PC-9 (cell line): ENCODE measurements around the gene IVL. TPM values are rescaled to one million over a fixed set of nuclear protein-coding genes. Genes with fewer than 3 reads are reported as not detected.

Experiments
- BruUV-seq: library from RNA; stranded (reverse); fragments of 400-500 nt; replicated peaks from 2 replicates; lab custom pipeline; 2021; lab: Mats Ljungman, UMichigan
- CTCF ChIA-PET: fragments of 300-600 bp; sonication (Branson Sonifier 250); formaldehyde crosslinking; loops from one replicate; lab custom pipeline; 2022; ENCODE audit warnings: antibody characterized with exemption; lab: Charles Lee
- POLR2A ChIA-PET: fragments of 300-600 bp; sonication (Branson Sonifier 250); formaldehyde crosslinking; loops from one replicate; lab custom pipeline; 2022; ENCODE audit warnings: antibody characterized with exemption; ENCODE audit not compliant: unreplicated experiment; lab: Charles Lee
- DNase-seq, 2 experiments: peaks; one replicate each; pipeline versions ENCODE4 v3.0.0 to v3.0.0-alpha.2; 2015 to 2022; ENCODE audit warnings: mixed read lengths in 1 of 2
- H2AFZ ChIP-seq: fragments of 200-600 bp; sonication (generic); 2 replicates; pipeline ENCODE4 v1.8.1; 2017; ENCODE audit warnings: antibody characterized with exemption
- H3F3A ChIP-seq: fragments of 200-600 bp; sonication (generic); 2 replicates; pipeline ENCODE4 v1.8.1; 2017; ENCODE audit warnings: antibody characterized with exemption, mild to moderate bottlenecking, low read depth; ENCODE audit not compliant: insufficient read depth
- H3K27ac ChIP-seq: fragments of 200-600 bp; sonication (generic); 2 replicates; pipeline ENCODE4 v1.6.1; 2016; ENCODE audit warnings: mixed run types
- H3K27me3 ChIP-seq: fragments of 200-600 bp; sonication (generic); 2 replicates; pipeline ENCODE4 v1.6.1; 2016; ENCODE audit warnings: low read depth, mixed run types; ENCODE audit not compliant: insufficient read depth
- H3K36me3 ChIP-seq: fragments of 200-600 bp; sonication (generic); 2 replicates; pipeline ENCODE4 v1.6.1; 2016; ENCODE audit warnings: low read depth, mixed run types
- H3K4me1 ChIP-seq: fragments of 200-600 bp; sonication (generic); replicated peaks from 2 replicates; pipeline ENCODE4 v1.6.1; 2016; ENCODE audit warnings: mixed run types; ENCODE audit not compliant: insufficient read depth
- H3K4me2 ChIP-seq: fragments of 200-600 bp; sonication (generic); 2 replicates; pipeline ENCODE4 v1.6.1; 2017; ENCODE audit warnings: mixed run types
- H3K4me3 ChIP-seq: fragments of 200-600 bp; sonication (generic); 2 replicates; pipeline ENCODE4 v1.6.1; 2016; ENCODE audit warnings: mixed run types
- H3K79me2 ChIP-seq: fragments of 200-600 bp; sonication (generic); 2 replicates; pipeline ENCODE4 v1.6.1; 2017; ENCODE audit warnings: low read depth, mixed run types
- H3K9me2 ChIP-seq: fragments of 200-600 bp; sonication (generic); 2 replicates; pipeline ENCODE4 v1.8.1; 2017; ENCODE audit warnings: mild to moderate bottlenecking; ENCODE audit not compliant: insufficient read depth
- H3K9me3 ChIP-seq: fragments of 200-600 bp; sonication (generic); 2 replicates; pipeline ENCODE4 v1.8.1; 2016; ENCODE audit warnings: low read depth; ENCODE audit not compliant: insufficient read depth
- H4K20me1 ChIP-seq: fragments of 200-600 bp; sonication (generic); 2 replicates; pipeline ENCODE4 v1.8.1; 2017; ENCODE audit not compliant: insufficient read depth
- CTCF ChIP-seq: fragments of 200-600 bp; sonication (generic); conservative IDR thresholded peaks from 2 replicates; pipeline ENCODE4 v1.6.1; 2017; ENCODE audit warnings: mixed run types, antibody characterized with exemption, mild to moderate bottlenecking, moderate library complexity
- EZH2 ChIP-seq: fragments of 200-600 bp; sonication (generic); IDR thresholded peaks from 2 replicates; pipeline ENCODE4 v1.8.0; 2017; ENCODE audit warnings: antibody characterized with exemption, low read depth
- intact Hi-C: fragments of 100-400 bp; cut with micrococcal nuclease; formaldehyde crosslinking; loops from one replicate; pipeline ENCODE4 v1.10.0; 2022; ENCODE audit not compliant: unreplicated experiment
- total RNA-seq: library from RNA; stranded (reverse); gene quantifications from 2 replicates; pipeline ENCODE4 v1.2.3, GENCODE V29; 2021

Gene IVL
- total RNA-seq, 1 experiment from 2014 or later = not detected

GRCh38 chr1:152899027-152899426 lies 9.3 kb upstream of the IVL start:
- no peaks in the 10 kb centered on the region for H3F3A ChIP-seq
- POLR2A ChIA-PET = no interaction called here
- no peaks in the 10 kb centered on the region for H3K27me3 ChIP-seq
- intact Hi-C loops = no loop called here
- CTCF ChIA-PET = no interaction called here
- no peak overlapping the region for H3K27ac ChIP-seq
- H3K9me3 ChIP-seq = no peaks in the 10 kb centered on the region
- no peak overlapping the region for H2AFZ ChIP-seq
- H3K4me1 ChIP-seq = no peaks in the 10 kb centered on the region
- DNase-seq = no peak
- no peak overlapping the region for H3K4me3 ChIP-seq
- no peak overlapping the region for H3K4me2 ChIP-seq
- H3K79me2 ChIP-seq = no peaks in the 10 kb centered on the region
- no peaks in the 10 kb centered on the region for H3K9me2 ChIP-seq
- BruUV-seq = no TSS peak
- no peaks in the 10 kb centered on the region for H3K36me3 ChIP-seq
- TF ChIP-seq EZH2 (no peak), CTCF (no peak)
- H4K20me1 ChIP-seq = no peaks in the 10 kb centered on the region

GRCh38 chr1:152899883-152900282 lies 8.5 kb upstream of the IVL start:
- Histone ChIP-seq H3K4me3 (no peak overlapping the region), H3K27ac (no peak overlapping the region), H3K36me3 (no peaks in the 10 kb centered on the region), H3K9me2 (no peaks in the 10 kb centered on the region), H4K20me1 (no peaks in the 10 kb centered on the region), H3K27me3 (no peaks in the 10 kb centered on the region), H3K9me3 (no peaks in the 10 kb centered on the region), H3K4me1 (no peaks in the 10 kb centered on the region; the same call in 1 of the 2 replicates), H3K4me2 (no peak overlapping the region), H3F3A (no peaks in the 10 kb centered on the region), H3K79me2 (no peaks in the 10 kb centered on the region), H2AFZ (no peak overlapping the region)
- no peak for TF ChIP-seq EZH2
- no peak for TF ChIP-seq CTCF
- intact Hi-C loops = loop anchor here (10.0 kb wide), 1 partner anchor 915 kb away; no protein-coding TSS in a partner anchor
- ChIA-PET POLR2A (no interaction called here), CTCF (no interaction called here)
- DNase-seq = no peak
- BruUV-seq = no TSS peak

GRCh38 chr1:152901631-152902030 lies 6.7 kb upstream of the IVL start:
- no peaks in the 10 kb centered on the region for H4K20me1 ChIP-seq
- TF ChIP-seq EZH2 (no peak), CTCF (no peak)
- BruUV-seq = no TSS peak

More at GRCh38 chr1:152901631-152902030, 6.7 kb upstream of the IVL start:
- no peaks in the 10 kb centered on the region for H3K79me2 ChIP-seq
- DNase-seq = no peak
- no peak overlapping the region for H3K4me2 ChIP-seq
- no peaks in the 10 kb centered on the region for H3K27me3 ChIP-seq
- CTCF ChIA-PET = no interaction called here
- no peaks in the 10 kb centered on the region for H3K9me2 ChIP-seq
- H3F3A ChIP-seq = peaks cover 7% of the 10 kb centered on the region; the same call in 1 of the 2 replicates
- POLR2A ChIA-PET = interaction anchor here (0.5 kb wide), 1 partner anchor 14 kb away, joined by 19 read pairs; no protein-coding TSS in a partner anchor
- no peaks in the 10 kb centered on the region for H3K36me3 ChIP-seq
- H3K4me1 ChIP-seq = peaks cover 15% of the 10 kb centered on the region
- H2AFZ ChIP-seq = no peak overlapping the region
- intact Hi-C loops = loop anchor here (10.0 kb wide), 1 partner anchor 917 kb away; no protein-coding TSS in a partner anchor
- no peaks in the 10 kb centered on the region for H3K9me3 ChIP-seq
- H3K4me3 ChIP-seq = no peak overlapping the region
- H3K27ac ChIP-seq = no peak overlapping the region
